Activated CD8-positive, alpha-beta T cell treated with anti-CD3 and anti-CD28 coated beads, Interleukin-2, amount 10 ng/mL, durations not matched to agents 7 days and 5 days (primary cell): ENCODE data around the gene ECI2. TPM values are rescaled to one million over a fixed set of nuclear protein-coding genes. Genes with fewer than 3 reads are reported as not detected.

Experiments
- ATAC-seq: fragments of 150-1000 bp; cut with Tn5 transposase; one replicate; pipeline ENCODE4 v1.10.0; 2021; ENCODE audit warnings: moderate library complexity
- CTCF ChIA-PET: fragments of 350-600 bp; sonication (Branson Sonifier 250); formaldehyde crosslinking; loops from one replicate; lab custom pipeline; 2021; ENCODE audit warnings: antibody characterized with exemption; lab: Charles Lee
- POLR2A ChIA-PET: fragments of 350-600 bp; sonication (Branson Sonifier 250); formaldehyde crosslinking; loops from one replicate; lab custom pipeline; 2021; ENCODE audit warnings: antibody characterized with exemption; lab: Charles Lee
- DNase-seq: peaks from one replicate; pipeline ENCODE4 v3.0.0-alpha.2; 2020
- H3K27ac Mint-ChIP-seq: one replicate; pipeline ENCODE4 v1.8.0; 2021; ENCODE audit warnings: mild to moderate bottlenecking, mixed read lengths
- H3K27me3 Mint-ChIP-seq: one replicate; pipeline ENCODE4 v1.8.0; 2021; ENCODE audit warnings: low read depth, mixed read lengths
- H3K36me3 Mint-ChIP-seq: one replicate; pipeline ENCODE4 v1.8.0; 2021; ENCODE audit warnings: low read depth, mixed read lengths
- H3K4me1 Mint-ChIP-seq: one replicate; pipeline ENCODE4 v1.8.0; 2021; ENCODE audit warnings: low read depth, mixed read lengths
- H3K4me3 Mint-ChIP-seq: one replicate; pipeline ENCODE4 v1.8.0; 2021; ENCODE audit warnings: mild to moderate bottlenecking, mixed read lengths
- H3K9me3 Mint-ChIP-seq: one replicate; pipeline ENCODE4 v1.8.0; 2022; ENCODE audit warnings: mixed read lengths; ENCODE audit not compliant: insufficient read depth
- total RNA-seq, 2 experiments: library from RNA; stranded (reverse); gene quantifications; one replicate each; pipeline ENCODE4 v1.2.3, GENCODE V29; 2021

ECI2 gene
- total RNA-seq, 2 experiments from 2014 or later, result 41.1 to 42.0 TPM

GRCh38 chr6:4136354-4136831 lies 1.0 kb upstream of the ECI2 start:
- no peak for ATAC-seq

DNA sequence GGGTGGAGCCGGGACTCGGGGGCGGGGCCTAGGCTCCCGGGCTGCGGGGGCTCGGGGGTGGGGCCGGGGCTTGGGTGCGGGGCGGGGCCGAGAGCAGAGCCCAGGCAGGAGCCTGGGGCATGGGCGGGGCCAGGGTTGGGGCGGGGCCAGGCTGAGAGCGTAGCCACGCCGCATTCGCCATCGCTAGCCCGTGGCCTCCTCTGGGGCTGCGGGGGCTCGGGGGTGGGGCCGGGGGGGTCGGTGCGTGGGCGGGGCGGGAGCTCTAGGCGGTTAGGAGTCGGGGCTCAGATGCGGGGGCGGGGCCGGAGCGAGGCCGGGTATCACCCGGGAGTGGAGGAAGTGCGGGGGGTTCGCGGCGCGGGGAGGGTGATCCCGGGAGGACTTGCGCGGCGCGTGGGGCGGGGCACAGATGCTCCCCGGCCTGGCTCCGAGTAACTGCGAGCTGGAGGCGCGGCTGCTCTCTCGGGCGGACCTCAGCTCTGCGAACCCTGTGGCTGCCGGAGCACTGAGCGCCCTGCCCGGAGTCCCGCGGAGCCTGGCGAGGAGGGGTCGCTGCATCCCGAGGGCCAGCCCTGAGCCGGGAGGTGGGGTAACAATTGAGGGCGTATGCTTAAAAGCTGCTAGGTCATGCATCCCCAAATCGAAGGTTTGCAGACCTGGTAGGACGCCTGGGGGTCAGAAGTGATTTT lies 434 bp upstream of the ECI2 start:
- ATAC-seq (peak; percentile 90), DNase-seq (peak; percentile 96)
- POLR2A ChIA-PET, result interaction anchor here (0.6 to 5.1 kb wide), 5 partner anchors 77 to 879 kb away, joined by 3 to 30 read pairs (median 3); a partner anchor contains a TSS
- H3K4me1 Mint-ChIP-seq, result peaks cover 28% of the 10 kb centered on the region
- peaks cover 1% of the 10 kb centered on the region for H3K27me3 Mint-ChIP-seq
- H3K4me3 Mint-ChIP-seq, result peak overlapping the region; percentile 83
- peak overlapping the region; percentile 80 for H3K27ac Mint-ChIP-seq
- H3K36me3 Mint-ChIP-seq, result peaks cover 30% of the 10 kb centered on the region
- peaks cover 3% of the 10 kb centered on the region for H3K9me3 Mint-ChIP-seq
- CTCF ChIA-PET, result interaction anchor here (0.8 to 5.1 kb wide), 11 partner anchors 10 to 287 kb away, joined by 3 to 38 read pairs (median 6); partner anchors contain the start of gene FAM50B

More at GRCh38 chr6:4136354-4136831, 1.0 kb upstream of the ECI2 start:
- CTCF ChIA-PET, result interaction anchor here (0.6 to 5.1 kb wide), 13 partner anchors 9 to 287 kb away, joined by 3 to 38 read pairs (median 5); partner anchors contain the start of gene FAM50B
- DNase-seq, result no peak
- Mint-ChIP-seq H3K27me3 (peaks cover 1% of the 10 kb centered on the region), H3K4me3 (peak overlapping the region; percentile 83), H3K9me3 (peaks cover 3% of the 10 kb centered on the region), H3K27ac (peak overlapping the region; percentile 80), H3K4me1 (peaks cover 28% of the 10 kb centered on the region), H3K36me3 (peaks cover 26% of the 10 kb centered on the region)
- POLR2A ChIA-PET, result interaction anchor here (1.9 to 5.1 kb wide), 2 partner anchors 77 to 115 kb away, joined by 11 to 30 read pairs; a partner anchor contains a TSS

- Mint-ChIP-seq H3K4me1 (peaks cover 26% of the 10 kb centered on the region), H3K36me3 (peaks cover 45% of the 10 kb centered on the region), H3K4me3 (peak overlapping the region; percentile 84), H3K27me3 (no peaks in the 10 kb centered on the region), H3K27ac (peak overlapping the region; percentile 91), H3K9me3 (peaks cover 3% of the 10 kb centered on the region)
- CTCF ChIA-PET, result interaction anchor here (1.1 to 2.6 kb wide), 3 partner anchors 21 to 113 kb away, joined by 5 to 13 read pairs (median 5); a partner anchor contains a TSS
- POLR2A ChIA-PET, result interaction anchor here (1.0 to 5.1 kb wide), 3 partner anchors 75 to 116 kb away, joined by 3 to 30 read pairs (median 11); a partner anchor contains a TSS
- DNase-seq (peak; percentile 57), ATAC-seq (no peak)
These were observed 1.2 kb downstream of the ECI2 start for GRCh38 chr6:4133941-4134838.

DNA sequence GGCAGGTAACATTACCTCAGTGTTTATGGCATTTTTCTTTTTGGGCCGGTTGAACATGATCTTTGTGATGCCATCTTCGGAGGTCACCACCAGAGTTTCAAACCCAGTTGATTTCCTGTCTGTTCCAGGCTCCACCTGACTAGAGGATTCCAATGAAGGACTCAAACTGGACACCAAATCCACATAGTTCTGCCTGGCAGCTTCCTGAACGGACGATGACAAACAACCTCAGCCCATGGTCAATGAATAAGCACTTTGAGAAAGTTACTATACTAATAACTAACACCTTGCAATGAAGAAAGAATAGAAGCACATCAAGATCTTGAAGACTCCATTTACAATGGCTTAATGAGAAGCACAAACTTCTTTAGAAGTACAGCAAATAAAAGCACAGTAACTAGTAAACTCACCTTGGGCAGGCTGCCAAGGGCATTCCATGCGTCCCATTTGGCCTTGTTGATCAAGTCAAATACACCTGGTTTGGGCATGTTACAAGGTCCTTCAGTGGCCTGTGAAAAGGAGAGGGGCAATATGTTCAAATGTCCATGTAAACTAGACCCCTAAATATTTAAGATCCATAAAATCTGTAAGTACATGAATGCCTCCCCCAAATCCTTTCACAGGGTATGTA lies 4.9 kb downstream of the ECI2 start:
- POLR2A ChIA-PET, result no interaction called here
- Mint-ChIP-seq H3K9me3 (peaks cover 3% of the 10 kb centered on the region), H3K36me3 (peaks cover 70% of the 10 kb centered on the region), H3K4me1 (peaks cover 14% of the 10 kb centered on the region), H3K4me3 (no peak overlapping the region), H3K27me3 (no peaks in the 10 kb centered on the region), H3K27ac (no peak overlapping the region)
- DNase-seq, result no peak
- CTCF ChIA-PET, result interaction anchor here (0.7 kb wide), 1 partner anchor 25 kb away, joined by 4 read pairs; no protein-coding TSS in a partner anchor
- ATAC-seq, result no peak

DNA sequence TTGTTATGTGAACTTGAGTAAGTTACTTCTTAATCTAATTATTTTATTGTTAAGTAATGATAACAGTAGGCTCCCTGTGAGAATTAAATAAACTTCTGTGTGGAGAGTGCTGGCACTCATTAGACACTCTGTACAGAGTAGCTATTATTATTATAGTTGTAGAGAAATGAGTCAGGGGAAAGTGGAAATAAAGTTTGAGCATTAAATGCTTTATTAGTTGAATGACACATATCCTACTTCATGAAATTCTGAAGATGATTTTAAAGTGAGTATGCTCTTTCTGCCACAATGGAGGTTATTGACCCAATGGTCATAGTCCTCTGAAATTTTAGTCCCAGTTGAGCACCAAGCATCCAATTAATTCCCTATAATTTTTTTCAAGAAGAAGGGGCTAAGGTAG lies 5.9 kb downstream of the ECI2 start:
- H3K4me1 Mint-ChIP-seq, result peaks cover 14% of the 10 kb centered on the region
- no peak overlapping the region for H3K27ac Mint-ChIP-seq
- H3K4me3 Mint-ChIP-seq, result no peak overlapping the region
- ATAC-seq (no peak), DNase-seq (no peak)
- peaks cover 3% of the 10 kb centered on the region for H3K9me3 Mint-ChIP-seq
- POLR2A ChIA-PET, result no interaction called here
- CTCF ChIA-PET, result no interaction called here
- peaks cover 76% of the 10 kb centered on the region for H3K36me3 Mint-ChIP-seq
- H3K27me3 Mint-ChIP-seq, result no peaks in the 10 kb centered on the region

DNA sequence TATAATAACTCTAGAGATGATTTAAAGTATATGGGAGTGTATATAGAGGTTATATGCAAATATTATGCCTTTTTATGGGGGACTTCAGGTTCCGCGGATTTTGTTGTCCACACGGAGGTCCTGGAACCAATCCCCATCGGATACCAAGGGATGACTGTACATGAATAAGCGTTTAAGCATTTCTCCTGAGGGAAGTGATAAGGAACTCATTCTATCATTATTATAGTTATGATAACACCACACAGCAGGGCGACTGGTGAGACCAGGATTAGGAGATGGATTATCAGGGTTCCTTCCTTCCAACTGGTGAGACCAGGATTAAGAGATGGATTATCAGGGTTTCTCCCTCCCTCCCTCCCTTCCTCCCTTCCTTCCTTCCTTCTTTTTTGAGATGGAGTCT lies 6.6 kb downstream of the ECI2 start:
- H3K36me3 Mint-ChIP-seq, result peaks cover 76% of the 10 kb centered on the region
- DNase-seq (no peak), ATAC-seq (no peak)
- H3K9me3 Mint-ChIP-seq, result peaks cover 3% of the 10 kb centered on the region
- H3K27ac Mint-ChIP-seq, result no peak overlapping the region
- POLR2A ChIA-PET, result no interaction called here
- CTCF ChIA-PET, result no interaction called here
- peaks cover 7% of the 10 kb centered on the region for H3K4me1 Mint-ChIP-seq
- H3K4me3 Mint-ChIP-seq, result no peak overlapping the region
- H3K27me3 Mint-ChIP-seq, result no peaks in the 10 kb centered on the region

DNA sequence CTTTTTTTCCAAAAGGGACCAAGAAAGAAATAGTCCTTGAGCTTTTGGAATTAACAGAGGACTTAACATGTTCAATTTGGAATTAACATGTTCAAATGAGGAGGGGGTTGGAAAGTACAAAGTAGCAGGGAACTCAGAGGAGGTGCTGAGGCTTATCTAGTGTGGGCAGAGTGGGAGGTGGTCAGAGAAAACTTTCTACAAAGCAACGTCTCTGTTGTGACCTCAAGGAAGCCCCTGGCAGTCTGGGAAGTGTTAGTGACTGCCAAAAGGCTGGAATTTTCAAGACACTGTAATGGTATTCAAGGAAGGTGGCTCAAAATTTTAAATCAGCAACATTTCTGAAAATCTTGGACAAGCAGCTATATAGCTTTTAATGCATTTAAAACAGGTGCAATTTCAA lies 7.3 kb downstream of the ECI2 start:
- Mint-ChIP-seq H3K27ac (no peak overlapping the region), H3K27me3 (no peaks in the 10 kb centered on the region)
- no peak for DNase-seq

DNA sequence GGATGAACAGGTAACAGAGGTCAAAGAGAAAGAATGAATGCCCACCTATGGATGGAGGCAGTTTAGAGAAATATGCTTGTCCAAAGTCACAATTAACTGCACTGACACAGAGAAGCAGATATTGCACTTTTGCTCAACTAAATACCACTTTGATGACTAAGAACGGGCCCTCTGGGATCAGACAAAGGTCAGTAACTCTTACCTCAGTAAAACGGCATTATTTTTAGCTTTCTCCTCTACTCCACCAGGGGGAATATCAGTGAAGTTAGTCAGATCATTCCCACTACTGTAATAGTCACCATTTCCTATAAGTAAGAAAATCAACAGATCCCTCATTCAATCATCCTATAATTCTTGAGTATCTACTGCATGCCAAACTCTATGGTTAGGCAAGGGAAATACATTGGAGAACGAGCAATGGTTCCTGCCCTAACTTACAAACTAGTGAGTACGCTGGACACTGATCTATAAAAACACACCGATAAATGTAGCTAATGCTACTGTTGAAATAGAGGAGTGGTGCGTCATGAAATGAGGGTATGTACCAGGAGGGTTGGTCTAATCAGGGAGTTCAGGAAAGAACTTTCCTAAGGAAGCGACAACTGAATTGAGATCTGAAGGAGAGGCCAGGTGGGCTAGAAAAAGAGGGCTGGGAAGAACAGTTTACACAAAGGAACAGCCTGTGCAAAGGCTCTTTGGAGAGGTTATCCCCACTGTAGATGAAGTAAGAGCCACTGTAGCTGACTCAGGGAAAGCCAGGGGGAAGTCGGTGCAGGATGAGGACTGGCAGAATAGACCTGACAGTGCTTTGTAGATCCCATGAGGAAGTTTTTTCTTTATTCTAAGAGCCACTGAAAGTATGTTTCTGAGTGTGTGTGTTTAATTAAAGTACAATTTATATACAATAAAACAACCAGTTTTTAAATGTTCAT lies 9.2 kb downstream of the ECI2 start:
- H3K9me3 Mint-ChIP-seq, result peaks cover 2% of the 10 kb centered on the region
- no peaks in the 10 kb centered on the region for H3K4me1 Mint-ChIP-seq
- DNase-seq, result no peak
- H3K27me3 Mint-ChIP-seq, result no peaks in the 10 kb centered on the region
- ChIA-PET CTCF (interaction anchor here (1.3 to 2.1 kb wide), 2 partner anchors 71 to 105 kb away, joined by 3 to 4 read pairs; a partner anchor contains a TSS), POLR2A (no interaction called here)
- ATAC-seq, result no peak
- peaks cover 62% of the 10 kb centered on the region for H3K36me3 Mint-ChIP-seq
- no peak overlapping the region for H3K4me3 Mint-ChIP-seq
- H3K27ac Mint-ChIP-seq, result no peak overlapping the region

More for the DNA sequence above, 7.3 kb downstream of the ECI2 start:
- H3K4me3 Mint-ChIP-seq, result no peak overlapping the region
- POLR2A ChIA-PET, result no interaction called here
- peaks cover 2% of the 10 kb centered on the region for H3K4me1 Mint-ChIP-seq
- no peak for ATAC-seq
- H3K36me3 Mint-ChIP-seq, result peaks cover 71% of the 10 kb centered on the region
- H3K9me3 Mint-ChIP-seq, result peaks cover 3% of the 10 kb centered on the region
- CTCF ChIA-PET, result interaction anchor here (0.7 to 1.4 kb wide), 2 partner anchors 9 to 27 kb away, joined by 3 to 5 read pairs; no protein-coding TSS in a partner anchor

- CTCF ChIA-PET, result interaction anchor here (2.1 kb wide), 1 partner anchor 71 kb away, joined by 4 read pairs; no protein-coding TSS in a partner anchor
- no peak overlapping the region for H3K4me3 Mint-ChIP-seq
- peaks cover 5% of the 10 kb centered on the region for H3K9me3 Mint-ChIP-seq
- H3K27ac Mint-ChIP-seq, result no peak overlapping the region
- peaks cover 60% of the 10 kb centered on the region for H3K36me3 Mint-ChIP-seq
- no peaks in the 10 kb centered on the region for H3K4me1 Mint-ChIP-seq
- DNase-seq, result no peak
- ATAC-seq, result no peak
- no peaks in the 10 kb centered on the region for H3K27me3 Mint-ChIP-seq
- POLR2A ChIA-PET, result no interaction called here
These were observed 9.9 kb downstream of the ECI2 start for GRCh38 chr6:4125500-4125899.

GRCh38 chr6:4124351-4124750 lies 11.0 kb downstream of the ECI2 start:
- DNase-seq (no peak), ATAC-seq (no peak)
- Mint-ChIP-seq H3K36me3 (peaks cover 54% of the 10 kb centered on the region), H3K4me3 (no peak overlapping the region), H3K27me3 (no peaks in the 10 kb centered on the region), H3K4me1 (no peaks in the 10 kb centered on the region), H3K9me3 (peaks cover 5% of the 10 kb centered on the region), H3K27ac (no peak overlapping the region)
- ChIA-PET CTCF (no interaction called here), POLR2A (no interaction called here)
